Fibroblast of mammary gland (primary cell): ENCODE data around the gene ZDHHC22.
A peak's percentile ranks its signal among the peaks of the same experiment; 100 is the strongest.
"Not testable (repeated sequence)": the region's sequence is repeated elsewhere in the genome, so short reads cannot be mapped to it uniquely, and the experiment has no call there.

ENCODE experiments used
- DNase-seq: peaks from one replicate; pipeline ENCODE4 v3.0.0-alpha.2; 2010; ENCODE audit warnings: low read depth
- H3K4me3 ChIP-seq: 2 replicates; pipeline ENCODE4 v1.5.1; 2011; ENCODE audit warnings: low read depth, mild to moderate bottlenecking, low read length, moderate library complexity; ENCODE audit not compliant: control insufficient read depth
- TF ChIP-seq, protein P1 (sequence below): conservative IDR thresholded peaks from 2 replicates; pipeline ENCODE4 v1.5.1; 2011; ENCODE audit warnings: low read depth, low read length, inconsistent platforms; ENCODE audit not compliant: control insufficient read depth, insufficient read depth

The ZDHHC22 gene

DNA sequence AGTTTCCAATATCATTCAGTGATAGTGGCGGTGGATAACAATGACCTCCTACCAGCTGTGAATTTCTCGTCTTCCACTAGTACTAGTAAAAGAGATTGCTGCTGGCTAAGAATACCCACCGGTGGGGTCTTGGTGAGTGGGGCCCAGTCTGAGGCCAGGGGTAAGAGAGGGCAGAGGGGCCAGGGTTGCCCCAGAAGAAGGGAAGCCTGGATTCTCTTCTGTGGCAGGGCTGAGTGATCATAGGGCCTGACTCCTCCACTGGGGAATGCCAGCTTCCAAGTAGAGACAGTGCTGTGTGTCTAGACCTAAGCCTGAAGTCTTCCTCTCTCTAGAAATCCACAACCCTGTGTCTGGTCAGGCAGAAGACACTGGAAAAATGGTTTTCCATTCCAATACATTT lies 34.3 kb upstream of the ZDHHC22 start:
- no peak for DNase-seq
- TF ChIP-seq, protein P1, sequence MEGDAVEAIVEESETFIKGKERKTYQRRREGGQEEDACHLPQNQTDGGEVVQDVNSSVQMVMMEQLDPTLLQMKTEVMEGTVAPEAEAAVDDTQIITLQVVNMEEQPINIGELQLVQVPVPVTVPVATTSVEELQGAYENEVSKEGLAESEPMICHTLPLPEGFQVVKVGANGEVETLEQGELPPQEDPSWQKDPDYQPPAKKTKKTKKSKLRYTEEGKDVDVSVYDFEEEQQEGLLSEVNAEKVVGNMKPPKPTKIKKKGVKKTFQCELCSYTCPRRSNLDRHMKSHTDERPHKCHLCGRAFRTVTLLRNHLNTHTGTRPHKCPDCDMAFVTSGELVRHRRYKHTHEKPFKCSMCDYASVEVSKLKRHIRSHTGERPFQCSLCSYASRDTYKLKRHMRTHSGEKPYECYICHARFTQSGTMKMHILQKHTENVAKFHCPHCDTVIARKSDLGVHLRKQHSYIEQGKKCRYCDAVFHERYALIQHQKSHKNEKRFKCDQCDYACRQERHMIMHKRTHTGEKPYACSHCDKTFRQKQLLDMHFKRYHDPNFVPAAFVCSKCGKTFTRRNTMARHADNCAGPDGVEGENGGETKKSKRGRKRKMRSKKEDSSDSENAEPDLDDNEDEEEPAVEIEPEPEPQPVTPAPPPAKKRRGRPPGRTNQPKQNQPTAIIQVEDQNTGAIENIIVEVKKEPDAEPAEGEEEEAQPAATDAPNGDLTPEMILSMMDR: no peak
- H3K4me3 ChIP-seq: no peak overlapping the region

DNA sequence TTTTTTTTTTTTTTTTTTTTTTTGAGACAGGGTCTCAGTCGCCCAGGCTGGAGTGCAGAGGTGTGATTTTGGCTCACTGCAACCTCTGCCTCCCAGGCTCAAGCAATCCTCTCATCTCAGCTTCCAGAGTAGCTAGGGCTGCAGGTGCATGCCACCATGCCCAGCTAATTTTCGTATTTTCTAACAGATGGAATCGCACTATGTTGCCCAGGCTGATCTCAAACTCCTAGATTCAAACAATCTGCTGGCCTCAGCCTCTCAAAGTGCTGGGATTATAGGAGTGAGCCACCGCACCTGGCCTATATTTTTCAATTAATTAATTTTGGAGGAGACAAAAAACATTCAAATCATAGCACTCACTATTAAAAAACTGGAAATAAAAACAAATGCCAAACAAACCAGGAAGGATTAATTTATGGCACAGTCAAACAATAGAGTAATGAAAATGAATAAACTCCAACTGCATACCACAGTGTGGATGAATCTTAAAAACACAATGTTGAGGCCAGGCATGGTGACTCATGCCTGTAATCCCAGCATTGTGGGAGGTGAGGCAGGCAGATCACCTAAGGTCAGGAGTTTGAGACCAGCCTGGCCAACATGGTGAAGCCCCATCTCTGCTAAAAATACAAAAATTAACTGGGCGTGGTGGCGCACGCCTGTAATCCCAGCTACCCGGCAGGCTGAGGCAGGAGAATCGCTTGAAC lies 32.5 kb upstream of the ZDHHC22 start:
- H3K4me3 ChIP-seq: not testable (repeated sequence)
- peak; percentile 24 for DNase-seq

DNA sequence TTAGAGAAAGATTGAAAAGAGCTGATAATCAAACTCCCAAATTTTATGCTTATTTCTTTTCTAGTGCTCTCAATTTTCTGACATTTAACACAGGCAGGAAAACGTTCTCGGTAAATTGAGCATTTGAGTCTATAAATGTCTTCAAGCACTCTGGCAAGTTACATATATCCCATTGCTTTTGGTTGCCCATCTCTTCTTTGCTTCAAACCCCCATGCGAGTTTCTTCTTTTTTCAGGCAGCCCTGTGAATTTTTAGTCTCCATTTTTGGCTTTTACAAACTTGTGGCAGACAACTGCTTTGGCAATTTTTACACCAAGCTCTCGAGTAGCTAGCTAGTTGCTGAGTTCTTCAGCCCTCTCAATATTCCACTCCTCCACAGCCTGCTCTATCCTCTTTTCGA lies 31.3 kb upstream of the ZDHHC22 start:
- no peak for DNase-seq
- TF ChIP-seq, protein P1: no peak
- H3K4me3 ChIP-seq: no peak overlapping the region

DNA sequence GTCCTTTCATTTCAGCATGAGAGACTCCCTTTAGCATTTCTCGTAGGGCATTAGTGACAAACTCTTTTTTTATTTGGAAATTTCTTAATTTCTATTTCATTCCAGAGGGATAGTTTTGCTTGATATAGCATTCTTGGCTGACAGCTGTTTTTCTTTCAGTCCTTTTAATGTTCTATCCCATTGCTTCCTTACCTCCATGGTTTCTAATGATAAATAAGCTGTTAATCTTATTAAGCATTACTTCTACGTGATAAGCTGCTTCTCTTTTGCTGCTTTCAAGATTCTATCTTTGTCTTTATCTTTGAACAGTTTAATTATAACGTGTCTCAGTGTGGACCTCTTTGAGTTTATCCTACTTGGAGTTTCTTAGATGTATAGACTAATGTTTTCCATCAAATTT lies 28.5 kb upstream of the ZDHHC22 start:
- H3K4me3 ChIP-seq: no peak overlapping the region
- TF ChIP-seq, protein P1: no peak

DNA sequence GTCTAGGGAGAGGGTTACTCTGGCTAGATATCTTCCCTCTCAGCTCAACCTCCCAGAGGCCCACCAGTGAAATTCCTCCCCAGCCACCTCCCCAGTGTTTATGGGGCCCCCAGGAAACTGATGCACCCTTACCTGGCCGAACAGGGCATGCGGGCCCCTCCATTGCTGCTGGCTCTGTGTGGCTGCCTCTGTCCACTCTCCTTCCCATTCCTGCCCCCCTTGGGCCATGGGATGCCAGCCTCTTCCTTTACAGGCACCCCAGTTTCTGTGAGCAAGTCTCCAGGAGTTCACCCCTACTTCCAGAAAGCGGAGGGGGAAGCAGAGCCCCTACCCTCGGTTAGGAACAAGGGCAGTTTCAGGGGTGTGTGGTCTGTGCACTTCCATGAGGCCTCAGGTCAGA lies 19.4 kb upstream of the ZDHHC22 start:
- TF ChIP-seq, protein P1: no peak
- no peak overlapping the region for H3K4me3 ChIP-seq
- no peak for DNase-seq

More for the DNA sequence above, 28.5 kb upstream of the ZDHHC22 start:
- no peak for DNase-seq

DNA sequence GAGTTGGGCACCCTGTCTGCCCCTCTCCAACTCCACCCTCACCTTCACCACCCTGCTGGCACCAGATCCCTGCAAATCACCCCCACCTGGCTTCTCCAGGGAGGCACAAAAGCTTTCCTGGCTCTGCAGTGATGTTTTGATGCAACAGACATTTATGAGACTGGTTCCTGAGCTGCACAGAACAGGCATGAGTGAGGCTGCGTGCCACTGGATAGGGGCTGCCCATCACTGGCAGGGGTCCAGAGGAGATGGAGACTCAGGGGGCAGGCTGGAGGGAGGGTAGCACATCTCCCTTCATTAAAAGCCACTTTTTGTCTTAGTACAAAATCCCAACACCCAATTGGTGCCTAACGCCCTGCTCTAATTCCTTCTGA lies 17.3 kb upstream of the ZDHHC22 start:
- TF ChIP-seq, protein P1: no peak
- DNase-seq: no peak
- H3K4me3 ChIP-seq: no peak overlapping the region

DNA sequence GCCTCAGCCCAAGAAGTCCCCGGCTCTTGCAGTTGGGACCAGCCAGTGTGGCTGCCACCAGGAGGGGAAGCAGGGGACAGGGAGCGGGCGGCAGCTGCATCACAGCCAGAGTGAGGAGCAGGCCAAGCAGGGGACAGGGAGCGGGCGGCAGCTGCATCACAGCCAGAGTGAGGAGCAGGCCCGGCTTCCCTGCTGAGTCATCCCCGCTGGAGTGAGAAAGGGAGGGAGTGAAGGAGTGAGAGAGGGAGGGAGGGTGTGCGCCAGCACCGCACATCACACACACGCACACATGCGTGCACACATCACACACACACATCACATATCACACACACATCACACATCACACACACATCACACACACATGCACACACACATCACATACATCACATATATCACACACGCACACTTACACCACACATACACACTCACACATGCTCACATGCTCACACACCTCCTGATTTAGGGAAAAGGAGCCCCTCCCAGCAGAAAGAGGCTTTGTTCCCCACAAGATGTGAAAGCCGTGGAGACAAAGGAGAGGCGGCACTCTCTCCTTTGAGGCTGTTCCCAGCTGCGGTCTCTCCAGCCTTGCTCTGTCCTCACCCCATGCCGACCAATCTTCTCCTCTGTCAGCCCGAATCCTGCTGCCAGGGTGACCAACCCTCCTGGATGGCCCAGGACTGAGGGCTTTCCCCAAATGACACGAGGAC lies 16.7 kb upstream of the ZDHHC22 start:
- peak; percentile 58 for DNase-seq
- TF ChIP-seq, protein P1: no peak
- no peak overlapping the region for H3K4me3 ChIP-seq
